B cell (primary cell): ENCODE data around the gene KRTAP10-2. TPM values are rescaled to one million over a fixed set of nuclear protein-coding genes. Genes with fewer than 3 reads are reported as not detected.

Experiments
- ATAC-seq: fragments of 200-7000 bp; cut with Tn5 transposase; one replicate; pipeline ENCODE4 v1.10.0; 2021; ENCODE audit warnings: low read depth, mild to moderate bottlenecking, moderate number of reproducible peaks, moderate library complexity
- CTCF ChIA-PET: fragments of 350-600 bp; sonication (Branson Sonifier 250); formaldehyde crosslinking; loops from one replicate; lab custom pipeline; 2021; ENCODE audit warnings: antibody characterized with exemption, inconsistent platforms; lab: Charles Lee
- POLR2A ChIA-PET: fragments of 350-600 bp; sonication (Branson Sonifier 250); formaldehyde crosslinking; loops from one replicate; lab custom pipeline; 2021; ENCODE audit warnings: antibody characterized with exemption; lab: Charles Lee
- DNase-seq: peaks from one replicate; pipeline ENCODE4 v3.0.0; 2013
- H2AFZ ChIP-seq: 2 replicates; pipeline ENCODE4 v1.6.1; 2012; ENCODE audit warnings: mild to moderate bottlenecking, low read depth, low read length; ENCODE audit not compliant: insufficient read depth, poor library complexity, severe bottlenecking
- H3K27ac ChIP-seq, 2 donors: 1 replicate in 1 of 2; 2 replicates in 1 of 2; pipeline ENCODE4 v1.5.1; 2012 to 2013; ENCODE audit warnings: low read length in 2 of 2, mild to moderate bottlenecking in 2 of 2, moderate library complexity in 1 of 2
- H3K27me3 ChIP-seq, 4 experiments: fragments of 200-600 bp in 1 of 4; sonication (generic) in 1 of 4; replicated peaks in 1 of 4; 1 replicate in 2 of 4; 2 replicates in 2 of 4; pipeline versions ENCODE4 v1.6.1 to v1.7.0; 2013 to 2016; ENCODE audit warnings: low read length in 3 of 4, mild to moderate bottlenecking in 2 of 4, mixed read lengths in 1 of 4, moderate library complexity in 1 of 4; ENCODE audit not compliant: insufficient read depth in 4 of 4, control insufficient read depth in 3 of 4; ENCODE audit errors: control extremely low read depth in 1 of 4
- H3K36me3 ChIP-seq, 2 experiments: replicated peaks in 1 of 2; 1 replicate in 1 of 2; 2 replicates in 1 of 2; pipeline versions ENCODE4 v1.6.1 to v1.7.1; 2013; ENCODE audit warnings: low read length in 1 of 2; ENCODE audit not compliant: insufficient read depth in 2 of 2, control insufficient read depth in 1 of 2; ENCODE audit errors: control extremely low read depth in 1 of 2, extremely low read depth in 1 of 2
- H3K4me1 ChIP-seq, 2 donors: fragments of 200-600 bp in 1 of 2; sonication (generic) in 1 of 2; 1 replicate in 1 of 2; 2 replicates in 1 of 2; pipeline versions ENCODE4 v1.5.1 to v1.6.1; 2013 to 2017; ENCODE audit warnings: low read length in 2 of 2; ENCODE audit not compliant: control insufficient read depth in 2 of 2, insufficient read depth in 2 of 2
- H3K4me2 ChIP-seq: replicated peaks from 2 replicates; pipeline ENCODE3; 2012; ENCODE audit warnings: mild to moderate bottlenecking, low read depth, low read length; ENCODE audit not compliant: poor library complexity, severe bottlenecking
- H3K4me3 ChIP-seq, 5 experiments: fragments of 200-600 bp in 1 of 5; sonication (generic) in 1 of 5; 1 replicate in 3 of 5; 2 replicates in 2 of 5; pipeline versions ENCODE4 v1.5.1 to v1.7.0; 2011 to 2016; ENCODE audit warnings: low read length in 4 of 5, mild to moderate bottlenecking in 4 of 5, low read depth in 2 of 5, control low read depth in 1 of 5, moderate library complexity in 1 of 5; ENCODE audit not compliant: insufficient read depth in 1 of 5; ENCODE audit errors: control extremely low read depth in 1 of 5, extremely low read depth in 1 of 5
- H3K79me2 ChIP-seq: fragments of 200-600 bp; sonication (generic); one replicate; pipeline ENCODE4 v1.6.0; 2016; ENCODE audit warnings: low read length; ENCODE audit not compliant: control insufficient read depth, insufficient read depth
- H3K9ac ChIP-seq: fragments of 200-600 bp; sonication (generic); 2 replicates; pipeline ENCODE4 v1.6.1; 2017; ENCODE audit warnings: mild to moderate bottlenecking, low read length, moderate library complexity
- H3K9me3 ChIP-seq, 3 donors: one replicate each; pipeline versions ENCODE4 v1.6.1 to v1.7.1; 2013; ENCODE audit warnings: low read length in 2 of 3; ENCODE audit not compliant: control insufficient read depth in 2 of 3, insufficient read depth in 1 of 3; ENCODE audit errors: control extremely low read depth in 1 of 3
- H4K20me1 ChIP-seq: 2 replicates; pipeline ENCODE4 v1.6.0; 2012; ENCODE audit warnings: mild to moderate bottlenecking, low read length; ENCODE audit not compliant: insufficient read depth, control insufficient read depth, poor library complexity, severe bottlenecking
- H3K27ac Mint-ChIP-seq: one replicate; pipeline ENCODE4 v1.8.0; 2021; ENCODE audit warnings: mixed read lengths
- H3K27me3 Mint-ChIP-seq: one replicate; pipeline ENCODE4 v1.8.0; 2021; ENCODE audit warnings: mixed read lengths
- H3K4me1 Mint-ChIP-seq: one replicate; pipeline ENCODE4 v1.8.0; 2021; ENCODE audit warnings: mixed read lengths
- H3K4me3 Mint-ChIP-seq: one replicate; pipeline ENCODE4 v1.8.0; 2021; ENCODE audit warnings: mixed read lengths
- H3K9me3 Mint-ChIP-seq: one replicate; pipeline ENCODE4 v1.8.0; 2022; ENCODE audit warnings: mixed read lengths; ENCODE audit not compliant: insufficient read depth
- CTCF ChIP-seq: fragments of 200-600 bp; IDR thresholded peaks from one replicate; pipeline ENCODE4 v1.8.0; 2022; ENCODE audit warnings: antibody characterized with exemption, mild to moderate bottlenecking
- EZH2 ChIP-seq: IDR thresholded peaks from 2 replicates; pipeline ENCODE4 v1.6.1; 2012; ENCODE audit warnings: borderline replicate concordance, low read depth, mild to moderate bottlenecking, moderate library complexity, low read length; ENCODE audit not compliant: insufficient read depth, poor library complexity, severe bottlenecking
- WGBS: methylation state at CpG from one replicate; pipeline ENCODE4 v1.1.5; 2013; ENCODE audit warnings: missing lambda C conversion rate; ENCODE audit not compliant: insufficient coverage; 5-methylcytosine and 5-hydroxymethylcytosine counted together
- intact Hi-C: fragments of 100-400 bp; cut with micrococcal nuclease; formaldehyde crosslinking; loops from one replicate; pipeline ENCODE4 v1.10.0; 2022
- polyA plus RNA-seq: library from polyadenylated mRNA; depleted of rRNA; stranded (reverse); fragments of >200 nt; gene quantifications from 2 replicates; pipeline ENCODE4 v1.2.3, GENCODE V29; 2012
- total RNA-seq, 2 donors: library from RNA; stranded (reverse); fragments of 120-200 nt in 1 of 2; gene quantifications; 1 replicate in 1 of 2; 2 replicates in 1 of 2; pipeline versions ENCODE4 v1.2.3 to v1.2.4, GENCODE V29; 2013 to 2022

KRTAP10-2 gene
- total and polyA plus RNA-seq, 2 donors (not counting 1 experiment from before 2014, with no cell fraction given): not detected

GRCh38 chr21:44512496-44513388 lies 38.6 kb downstream of the KRTAP10-2 start:
- peaks cover 0 to 9% (median 4%) of the 10 kb centered on the region in 4 experiments for H3K27me3 ChIP-seq
- H3K9ac ChIP-seq: no peak overlapping the region
- no peaks in the 10 kb centered on the region for H4K20me1 ChIP-seq
- Mint-ChIP-seq H3K9me3 (no peaks in the 10 kb centered on the region), H3K4me1 (peaks cover 7% of the 10 kb centered on the region), H3K27ac (no peak overlapping the region), H3K27me3 (peaks cover 4% of the 10 kb centered on the region), H3K4me3 (no peak overlapping the region)
- intact Hi-C loops: loop anchor here (5.0 kb wide), 1 partner anchor 420 kb away; no protein-coding TSS in a partner anchor
- CTCF ChIA-PET: interaction anchor here (1.1 kb wide), 1 partner anchor 281 kb away, joined by 4 read pairs; no protein-coding TSS in a partner anchor
- TF ChIP-seq EZH2: no peak
- no peak for TF ChIP-seq CTCF
- no peak overlapping the region for H3K4me3 ChIP-seq
- H3K4me1 ChIP-seq: peaks cover 9 to 11% of the 10 kb centered on the region in 2 donors
- peaks cover 0 to 10% (median 0%) of the 10 kb centered on the region in 3 donors for H3K9me3 ChIP-seq
- no peak overlapping the region for H2AFZ ChIP-seq
- H3K27ac ChIP-seq: no peak overlapping the region
- 89% methylated on average over 20 of the region's 21 CpGs for WGBS
- DNase-seq (no peak), ATAC-seq (no peak)
- H3K36me3 ChIP-seq: no peaks in the 10 kb centered on the region
- no peaks in the 10 kb centered on the region for H3K79me2 ChIP-seq
- POLR2A ChIA-PET: no interaction called here
- H3K4me2 ChIP-seq: no peak overlapping the region

- ChIA-PET POLR2A (no interaction called here), CTCF (interaction anchor here (1.1 to 3.6 kb wide), 2 partner anchors 282 kb away, joined by 4 to 37 read pairs; no protein-coding TSS in a partner anchor)
- Mint-ChIP-seq H3K27me3 (peaks cover 10% of the 10 kb centered on the region), H3K27ac (no peak overlapping the region), H3K4me3 (no peak overlapping the region), H3K4me1 (peaks cover 7% of the 10 kb centered on the region), H3K9me3 (no peaks in the 10 kb centered on the region)
- Histone ChIP-seq H2AFZ (no peak overlapping the region), H3K4me3 (no peak overlapping the region), H3K27me3 (peaks cover 0 to 9% (median 4%) of the 10 kb centered on the region in 4 experiments), H3K36me3 (no peaks in the 10 kb centered on the region), H3K9me3 (peaks cover 0 to 3% (median 0%) of the 10 kb centered on the region in 3 donors), H3K9ac (no peak overlapping the region), H3K79me2 (no peaks in the 10 kb centered on the region), H3K27ac (no peak overlapping the region), H3K4me2 (no peak overlapping the region), H3K4me1 (peaks cover 9 to 11% of the 10 kb centered on the region in 2 donors), H4K20me1 (no peaks in the 10 kb centered on the region)
- WGBS: 89% methylated on average over 8 of the region's 8 CpGs
- TF ChIP-seq CTCF (no peak), EZH2 (no peak)
- ATAC-seq (no peak), DNase-seq (no peak)
- intact Hi-C loops: loop anchor here (2.0 to 5.0 kb wide), 2 partner anchors 289 to 420 kb away; partner anchors contain the start of gene UBE2G2
Observed at GRCh38 chr21:44511938-44512275, 39.4 kb downstream of the KRTAP10-2 start.
